GM18861 (cell line): Measurements from ENCODE around the gene HMCN1.
A peak's percentile ranks its signal among the peaks of the same experiment; 100 is the strongest.

Experiments used
- ATAC-seq: cut with Tn5 transposase; IDR thresholded peaks from one replicate; pipeline ENCODE4 v1.9.1; 2021; ENCODE audit not compliant: unreplicated experiment

Gene HMCN1

GRCh38 chr1:185895208-185895900, 161.2 kb downstream of the HMCN1 start:
- ATAC-seq, result no peak

- ATAC-seq, result no peak
Observed at GRCh38 chr1:185896863-185897262, 162.7 kb downstream of the HMCN1 start.

- ATAC-seq, result no peak
Observed at GRCh38 chr1:185906186-185906585, 172.0 kb downstream of the HMCN1 start.

GRCh38 chr1:185907246-185907645, 173.1 kb downstream of the HMCN1 start:
- ATAC-seq, result no peak

- ATAC-seq, result no peak
Observed at GRCh38 chr1:185911978-185912377, 177.8 kb downstream of the HMCN1 start.

GRCh38 chr1:185912504-185912903, 178.3 kb downstream of the HMCN1 start:
- ATAC-seq, result no peak

- ATAC-seq, result no peak
Observed at GRCh38 chr1:185914089-185914488, 179.9 kb downstream of the HMCN1 start.

GRCh38 chr1:185916861-185917260, 182.7 kb downstream of the HMCN1 start:
- no peak for ATAC-seq

GRCh38 chr1:185917646-185918045, 183.5 kb downstream of the HMCN1 start:
- ATAC-seq, result no peak

GRCh38 chr1:185920602-185921001, 186.4 kb downstream of the HMCN1 start:
- peak; percentile 51 for ATAC-seq

GRCh38 chr1:185921636-185922035, 187.4 kb downstream of the HMCN1 start:
- no peak for ATAC-seq

- ATAC-seq, result no peak
Observed at GRCh38 chr1:185926588-185926987, 192.4 kb downstream of the HMCN1 start.

GRCh38 chr1:185929776-185930175, 195.6 kb downstream of the HMCN1 start:
- ATAC-seq, result no peak

- ATAC-seq, result no peak
Observed at GRCh38 chr1:185931438-185931837, 197.2 kb downstream of the HMCN1 start.

- no peak for ATAC-seq
Observed at GRCh38 chr1:185933580-185933979, 199.4 kb downstream of the HMCN1 start.

- no peak for ATAC-seq
Observed at GRCh38 chr1:185934476-185935189, 200.4 kb downstream of the HMCN1 start.

GRCh38 chr1:185935360-185935759, 201.2 kb downstream of the HMCN1 start:
- no peak for ATAC-seq

- no peak for ATAC-seq
Observed at GRCh38 chr1:185936641-185937040, 202.4 kb downstream of the HMCN1 start.

GRCh38 chr1:185938396-185938795, 204.2 kb downstream of the HMCN1 start:
- no peak for ATAC-seq

GRCh38 chr1:185939142-185939541, 205.0 kb downstream of the HMCN1 start:
- no peak for ATAC-seq

- ATAC-seq, result no peak
Observed at GRCh38 chr1:185942961-185943360, 208.8 kb downstream of the HMCN1 start.

- ATAC-seq, result no peak
Observed at GRCh38 chr1:185956881-185957280, 222.7 kb downstream of the HMCN1 start.
